Fibroblast of pulmonary artery (primary cell): Measurements from ENCODE around the gene SDC3.
A peak's percentile ranks its signal among the peaks of the same experiment; 100 is the strongest.

Source experiments
- DNase-seq: peaks from one replicate; pipeline ENCODE4 v3.0.0-alpha.2; 2010; ENCODE audit warnings: low read depth
- H3K4me3 ChIP-seq: replicated peaks from 2 replicates; pipeline ENCODE4 v1.5.1; 2011; ENCODE audit warnings: low read depth, mild to moderate bottlenecking, control low read depth, low read length, moderate library complexity
- CTCF ChIP-seq: IDR thresholded peaks from 2 replicates; pipeline ENCODE4 v1.5.1; 2011; ENCODE audit warnings: mild to moderate bottlenecking, control low read depth, low read length, inconsistent platforms; ENCODE audit errors: missing control alignments

SDC3 gene

GRCh38 chr1:30851286-30851685, 57.3 kb downstream of the SDC3 start:
- no peak overlapping the region for H3K4me3 ChIP-seq
- no peak for DNase-seq
- TF ChIP-seq CTCF, result no peak

- TF ChIP-seq CTCF, result no peak
- DNase-seq, result no peak
- no peak overlapping the region for H3K4me3 ChIP-seq
Measured at GRCh38 chr1:30850607-30851006, 58.0 kb downstream of the SDC3 start.

GRCh38 chr1:30848130-30848529, 60.4 kb downstream of the SDC3 start:
- TF ChIP-seq CTCF, result no peak
- DNase-seq, result no peak
- no peak overlapping the region for H3K4me3 ChIP-seq

GRCh38 chr1:30847358-30847972, 61.1 kb downstream of the SDC3 start:
- no peak overlapping the region for H3K4me3 ChIP-seq
- no peak for TF ChIP-seq CTCF
- DNase-seq, result peak; percentile 83

- no peak overlapping the region for H3K4me3 ChIP-seq
- DNase-seq, result no peak
- no peak for TF ChIP-seq CTCF
Measured at GRCh38 chr1:30846587-30846986, 62.0 kb downstream of the SDC3 start.

GRCh38 chr1:30845904-30846290, 62.7 kb downstream of the SDC3 start:
- no peak for TF ChIP-seq CTCF
- no peak overlapping the region for H3K4me3 ChIP-seq
- DNase-seq, result no peak

GRCh38 chr1:30845237-30845903, 63.2 kb downstream of the SDC3 start:
- H3K4me3 ChIP-seq, result no peak overlapping the region
- no peak for DNase-seq
- no peak for TF ChIP-seq CTCF
